GM18505 (cell line): ENCODE measurements around the gene DDX4.
"Not testable (repeated sequence)": the region's sequence is repeated elsewhere in the genome, so short reads cannot be mapped to it uniquely, and the experiment has no call there.

ENCODE experiments used
- ATAC-seq: cut with Tn5 transposase; IDR thresholded peaks from one replicate; pipeline ENCODE4 v1.9.1; 2021; ENCODE audit not compliant: unreplicated experiment
- POLR2A ChIP-seq: IDR thresholded peaks from 4 replicates; pipeline ENCODE4 v1.6.1; 2011; ENCODE audit warnings: borderline replicate concordance; ENCODE audit not compliant: insufficient read depth, insufficient read length; ENCODE audit errors: extremely low read depth

DDX4 gene

DNA sequence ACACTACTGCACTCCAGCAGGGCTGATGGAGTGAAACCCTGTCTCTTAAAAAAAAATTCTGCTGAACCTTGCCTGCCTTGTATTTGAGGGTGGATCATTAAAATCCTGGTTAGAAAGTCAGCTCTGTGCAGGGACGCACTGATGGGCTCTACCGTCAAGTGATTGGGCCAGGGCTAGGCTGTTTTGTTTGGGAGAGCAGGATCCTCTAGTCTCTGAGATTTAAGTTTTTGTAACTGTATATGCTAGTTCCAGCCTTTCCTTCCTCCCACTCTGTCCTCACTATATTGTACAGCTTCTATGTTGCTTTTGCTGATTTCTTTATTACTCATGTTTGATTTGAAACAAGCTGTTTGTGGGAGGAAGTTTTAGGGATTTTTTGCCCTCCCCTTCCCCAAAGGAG lies 11.5 kb downstream of the DDX4 start:
- TF ChIP-seq POLR2A, result no peak
- no peak for ATAC-seq

- no peak for TF ChIP-seq POLR2A
- no peak for ATAC-seq
Observed at GRCh38 chr5:55750063-55750462, 12.2 kb downstream of the DDX4 start.

DNA sequence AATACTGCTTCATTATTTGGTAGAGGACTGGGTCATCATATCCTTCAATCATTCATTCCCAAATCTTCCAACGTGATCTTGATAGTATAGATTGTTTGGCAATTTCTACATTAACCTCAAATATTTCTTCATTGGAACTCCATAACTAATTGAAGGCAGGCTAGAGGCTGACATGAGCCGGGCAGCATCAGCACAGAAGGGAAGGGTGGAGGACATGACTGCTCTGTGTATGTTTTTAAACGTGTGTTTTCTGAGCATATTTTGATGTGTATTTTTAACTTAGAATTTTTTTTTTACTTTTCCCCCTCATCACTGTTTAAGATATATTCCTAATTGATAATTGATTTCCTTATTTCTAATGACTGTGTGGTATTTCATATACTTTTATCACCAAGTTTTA lies 12.6 kb downstream of the DDX4 start:
- ATAC-seq, result no peak

GRCh38 chr5:55758231-55758630 lies 20.4 kb downstream of the DDX4 start:
- no peak for ATAC-seq
- TF ChIP-seq POLR2A, result no peak

More for the DNA sequence above, 12.6 kb downstream of the DDX4 start:
- no peak for TF ChIP-seq POLR2A

- TF ChIP-seq POLR2A, result no peak
- ATAC-seq, result no peak
Observed at GRCh38 chr5:55758714-55759113, 20.9 kb downstream of the DDX4 start.

DNA sequence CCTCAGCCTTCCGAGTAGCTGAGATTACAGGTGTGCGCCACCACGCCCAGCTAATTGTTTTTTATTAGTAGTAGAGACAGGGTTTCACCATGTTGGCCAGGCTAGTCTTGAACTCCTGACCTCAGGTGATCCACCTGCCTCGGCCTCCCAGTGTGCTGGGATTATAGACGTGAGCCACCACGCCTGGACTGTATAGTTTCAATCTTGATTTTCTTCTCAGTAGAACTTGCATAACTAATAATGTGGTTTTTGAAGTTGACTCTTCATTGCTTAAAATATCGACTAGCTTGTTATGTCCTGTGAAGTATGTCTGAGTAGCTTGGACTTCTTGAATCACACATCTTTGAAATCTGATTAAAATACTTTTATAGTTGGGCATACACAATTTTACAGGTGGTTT lies 23.9 kb downstream of the DDX4 start:
- not testable (repeated sequence) for ATAC-seq

GRCh38 chr5:55763746-55764420 lies 26.0 kb downstream of the DDX4 start:
- TF ChIP-seq POLR2A, result no peak
- ATAC-seq, result peak; percentile 56

DNA sequence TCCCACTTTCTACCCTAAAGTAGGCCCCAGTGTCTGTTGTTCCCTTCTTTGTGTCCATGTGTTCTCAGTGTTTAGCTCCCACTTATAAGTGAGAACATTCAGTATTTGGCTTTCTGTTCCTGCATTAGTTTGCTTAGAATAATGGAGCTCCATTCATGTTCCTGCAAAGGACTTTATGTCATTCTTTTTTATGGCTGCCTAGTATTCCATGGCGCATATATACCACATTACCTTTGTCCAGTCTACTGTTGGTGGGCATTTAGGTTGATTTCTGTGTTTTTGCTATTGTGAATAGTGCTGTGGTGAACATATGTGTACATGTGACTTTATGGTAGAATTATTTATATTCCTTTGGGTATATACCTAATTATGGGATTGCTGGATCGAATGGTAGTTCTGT lies 30.4 kb downstream of the DDX4 start:
- no peak for ATAC-seq
- TF ChIP-seq POLR2A, result no peak

DNA sequence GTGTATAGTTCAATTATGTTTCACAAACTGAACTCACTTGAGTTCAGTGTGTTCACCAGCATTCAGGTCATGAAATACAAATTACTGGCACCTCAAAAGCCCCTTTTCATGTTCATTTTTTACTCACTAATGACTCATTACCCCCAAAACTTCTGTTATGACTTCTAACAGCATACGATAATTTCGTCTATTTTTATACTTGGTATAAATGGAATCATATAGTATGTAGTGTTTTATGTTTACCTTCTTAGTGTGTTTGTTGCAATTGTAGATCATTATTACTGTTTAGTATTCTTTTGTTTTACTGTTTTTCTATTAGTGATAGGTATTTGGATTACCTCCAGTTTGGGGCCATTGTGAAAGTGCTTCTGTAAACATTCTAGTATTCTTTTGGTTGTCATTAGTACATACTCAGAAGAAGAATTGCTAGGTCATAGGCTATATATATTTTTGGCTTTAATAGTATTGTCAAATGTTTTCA lies 33.4 kb downstream of the DDX4 start:
- ATAC-seq, result peak; percentile 61

DNA sequence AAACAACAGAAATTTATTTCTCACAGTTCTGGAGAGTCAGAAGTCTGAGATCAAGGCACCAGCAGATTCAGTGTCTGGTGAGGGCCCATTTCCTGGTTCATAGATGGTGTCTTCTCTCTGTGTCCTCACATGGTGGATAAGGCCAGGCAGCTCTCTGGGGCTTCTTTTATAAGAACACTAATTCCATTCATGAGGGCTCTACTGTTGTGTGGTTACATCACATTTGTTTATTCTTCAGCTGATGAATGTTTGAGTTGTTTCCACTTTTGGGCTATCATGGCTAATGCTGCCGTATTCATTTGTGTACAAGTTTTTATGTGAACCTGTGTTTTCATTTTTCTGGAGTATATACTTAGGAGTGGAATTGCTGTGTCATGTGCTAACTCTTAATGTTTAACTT lies 35.2 kb downstream of the DDX4 start:
- no peak for ATAC-seq

More for the DNA sequence above, 33.4 kb downstream of the DDX4 start:
- no peak for TF ChIP-seq POLR2A

DNA sequence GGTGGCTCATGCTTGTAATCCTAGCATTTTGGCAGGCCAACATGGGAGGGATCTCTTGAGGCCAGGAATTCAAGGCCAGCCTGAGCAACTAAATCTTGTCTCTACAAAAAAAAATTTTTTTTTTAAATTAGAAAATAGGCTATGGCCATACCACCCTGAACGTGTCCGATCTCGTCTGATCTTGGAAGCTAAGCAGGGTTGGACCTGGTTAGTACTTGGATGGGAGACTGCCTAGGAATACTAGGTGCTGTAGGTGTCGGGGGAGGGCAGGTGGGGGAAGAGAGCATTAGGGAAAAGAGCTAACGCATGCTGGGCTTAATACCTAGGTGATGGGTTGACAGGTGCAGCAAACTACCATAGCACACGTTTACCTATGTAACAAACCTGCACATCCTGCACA lies 39.5 kb downstream of the DDX4 start:
- TF ChIP-seq POLR2A, result no peak
- no peak for ATAC-seq

More for the DNA sequence above, 35.2 kb downstream of the DDX4 start:
- TF ChIP-seq POLR2A, result no peak

DNA sequence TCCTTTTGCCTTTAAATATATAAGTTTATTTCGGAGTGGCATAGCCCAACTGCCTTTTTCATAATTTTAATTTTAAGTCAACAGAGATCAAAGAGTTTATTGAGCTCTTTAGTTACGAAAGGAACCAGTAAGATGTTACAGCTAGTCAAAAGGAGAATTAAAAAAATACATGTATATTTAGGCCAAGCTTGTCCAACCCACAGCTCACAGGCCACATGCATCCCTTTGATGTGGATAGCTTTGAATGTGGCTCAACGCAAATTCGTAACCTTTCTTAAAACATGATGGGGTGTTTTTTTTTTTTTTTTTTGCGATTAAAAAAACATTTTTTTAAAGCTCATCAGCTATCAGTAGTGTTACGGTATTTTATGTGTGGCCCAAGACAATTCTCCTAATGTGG lies 63.1 kb downstream of the DDX4 start:
- no peak for ATAC-seq
- no peak for TF ChIP-seq POLR2A

GRCh38 chr5:55808814-55809213 lies 71.0 kb downstream of the DDX4 start:
- not testable (repeated sequence) for ATAC-seq

- ATAC-seq, result not testable (repeated sequence)
Observed at GRCh38 chr5:55815939-55816338, 78.1 kb downstream of the DDX4 start.

DNA sequence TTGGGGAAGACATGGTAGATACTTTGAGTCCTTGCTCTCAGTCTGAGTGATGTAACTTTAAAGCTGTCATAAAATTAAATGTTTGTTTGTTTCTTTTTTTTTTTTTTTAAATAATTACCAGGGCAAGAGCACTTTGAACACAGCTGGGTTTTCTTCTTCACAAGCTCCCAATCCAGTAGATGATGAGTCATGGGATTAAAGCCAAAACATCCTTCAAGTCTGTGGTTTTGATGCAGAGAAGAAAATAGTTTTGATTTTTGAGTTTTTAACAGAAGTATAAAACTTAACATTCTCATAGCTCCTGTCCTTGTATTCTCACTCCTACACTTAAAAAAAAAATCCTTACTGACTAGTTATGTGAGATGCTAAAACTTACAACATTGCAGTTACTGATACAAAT lies 78.5 kb downstream of the DDX4 start:
- no peak for TF ChIP-seq POLR2A
- ATAC-seq, result no peak

- no peak for ATAC-seq
- no peak for TF ChIP-seq POLR2A
Observed at GRCh38 chr5:55817030-55817429, 79.2 kb downstream of the DDX4 start.

- TF ChIP-seq POLR2A, result no peak
- no peak for ATAC-seq
Observed at GRCh38 chr5:55820488-55820887, 82.6 kb downstream of the DDX4 start.
